Uterus (tissue), 2 donors: Measurements from ENCODE around the gene OR52E8.

ENCODE experiments used
- POLR2A ChIP-seq, 2 donors: fragments of 450-650 bp; IDR thresholded peaks; one replicate each; pipeline ENCODE4 v1.6.1; 2016; ENCODE audit warnings: antibody characterized with exemption in 2 of 2, mild to moderate bottlenecking in 1 of 2, moderate library complexity in 1 of 2
- TF ChIP-seq, protein P1 (sequence below), 4 experiments: fragments of 200-600 bp in 2 of 4; fragments of 450-650 bp in 2 of 4; sonication (generic) in 2 of 4; IDR thresholded peaks; one replicate each; pipeline ENCODE4 v1.5.1; 2016 to 2019; ENCODE audit warnings: antibody characterized with exemption in 4 of 4, mild to moderate bottlenecking in 2 of 4, moderate library complexity in 1 of 4

DNA sequence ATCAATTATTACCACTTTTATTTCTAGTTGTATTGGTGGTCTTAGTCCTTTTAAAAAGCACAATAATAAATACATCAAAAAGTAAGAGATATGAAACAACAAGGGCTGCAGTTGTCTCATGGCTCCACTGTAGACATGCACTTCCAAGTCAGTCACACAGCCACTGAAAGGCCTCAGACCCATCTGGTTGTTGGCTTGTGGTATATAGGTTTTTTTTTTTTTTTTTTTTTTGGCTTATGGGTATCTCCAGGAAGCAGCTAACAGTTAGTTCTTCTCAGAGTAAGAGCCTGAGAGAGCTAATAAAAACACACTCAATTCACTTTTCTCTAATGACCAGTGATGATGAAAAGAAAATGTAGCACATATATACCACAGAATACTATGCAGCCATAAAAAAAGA lies 9.8 kb downstream of the OR52E8 start:
- TF ChIP-seq, protein P1, sequence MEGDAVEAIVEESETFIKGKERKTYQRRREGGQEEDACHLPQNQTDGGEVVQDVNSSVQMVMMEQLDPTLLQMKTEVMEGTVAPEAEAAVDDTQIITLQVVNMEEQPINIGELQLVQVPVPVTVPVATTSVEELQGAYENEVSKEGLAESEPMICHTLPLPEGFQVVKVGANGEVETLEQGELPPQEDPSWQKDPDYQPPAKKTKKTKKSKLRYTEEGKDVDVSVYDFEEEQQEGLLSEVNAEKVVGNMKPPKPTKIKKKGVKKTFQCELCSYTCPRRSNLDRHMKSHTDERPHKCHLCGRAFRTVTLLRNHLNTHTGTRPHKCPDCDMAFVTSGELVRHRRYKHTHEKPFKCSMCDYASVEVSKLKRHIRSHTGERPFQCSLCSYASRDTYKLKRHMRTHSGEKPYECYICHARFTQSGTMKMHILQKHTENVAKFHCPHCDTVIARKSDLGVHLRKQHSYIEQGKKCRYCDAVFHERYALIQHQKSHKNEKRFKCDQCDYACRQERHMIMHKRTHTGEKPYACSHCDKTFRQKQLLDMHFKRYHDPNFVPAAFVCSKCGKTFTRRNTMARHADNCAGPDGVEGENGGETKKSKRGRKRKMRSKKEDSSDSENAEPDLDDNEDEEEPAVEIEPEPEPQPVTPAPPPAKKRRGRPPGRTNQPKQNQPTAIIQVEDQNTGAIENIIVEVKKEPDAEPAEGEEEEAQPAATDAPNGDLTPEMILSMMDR (IDR thresholded peaks at IDR 0.05) = no peak
- no peak for TF ChIP-seq POLR2A (IDR thresholded peaks at IDR 0.05)
